ENCODE data around the gene TRIM59.

The TRIM59 gene, protein sequence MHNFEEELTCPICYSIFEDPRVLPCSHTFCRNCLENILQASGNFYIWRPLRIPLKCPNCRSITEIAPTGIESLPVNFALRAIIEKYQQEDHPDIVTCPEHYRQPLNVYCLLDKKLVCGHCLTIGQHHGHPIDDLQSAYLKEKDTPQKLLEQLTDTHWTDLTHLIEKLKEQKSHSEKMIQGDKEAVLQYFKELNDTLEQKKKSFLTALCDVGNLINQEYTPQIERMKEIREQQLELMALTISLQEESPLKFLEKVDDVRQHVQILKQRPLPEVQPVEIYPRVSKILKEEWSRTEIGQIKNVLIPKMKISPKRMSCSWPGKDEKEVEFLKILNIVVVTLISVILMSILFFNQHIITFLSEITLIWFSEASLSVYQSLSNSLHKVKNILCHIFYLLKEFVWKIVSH

DNA sequence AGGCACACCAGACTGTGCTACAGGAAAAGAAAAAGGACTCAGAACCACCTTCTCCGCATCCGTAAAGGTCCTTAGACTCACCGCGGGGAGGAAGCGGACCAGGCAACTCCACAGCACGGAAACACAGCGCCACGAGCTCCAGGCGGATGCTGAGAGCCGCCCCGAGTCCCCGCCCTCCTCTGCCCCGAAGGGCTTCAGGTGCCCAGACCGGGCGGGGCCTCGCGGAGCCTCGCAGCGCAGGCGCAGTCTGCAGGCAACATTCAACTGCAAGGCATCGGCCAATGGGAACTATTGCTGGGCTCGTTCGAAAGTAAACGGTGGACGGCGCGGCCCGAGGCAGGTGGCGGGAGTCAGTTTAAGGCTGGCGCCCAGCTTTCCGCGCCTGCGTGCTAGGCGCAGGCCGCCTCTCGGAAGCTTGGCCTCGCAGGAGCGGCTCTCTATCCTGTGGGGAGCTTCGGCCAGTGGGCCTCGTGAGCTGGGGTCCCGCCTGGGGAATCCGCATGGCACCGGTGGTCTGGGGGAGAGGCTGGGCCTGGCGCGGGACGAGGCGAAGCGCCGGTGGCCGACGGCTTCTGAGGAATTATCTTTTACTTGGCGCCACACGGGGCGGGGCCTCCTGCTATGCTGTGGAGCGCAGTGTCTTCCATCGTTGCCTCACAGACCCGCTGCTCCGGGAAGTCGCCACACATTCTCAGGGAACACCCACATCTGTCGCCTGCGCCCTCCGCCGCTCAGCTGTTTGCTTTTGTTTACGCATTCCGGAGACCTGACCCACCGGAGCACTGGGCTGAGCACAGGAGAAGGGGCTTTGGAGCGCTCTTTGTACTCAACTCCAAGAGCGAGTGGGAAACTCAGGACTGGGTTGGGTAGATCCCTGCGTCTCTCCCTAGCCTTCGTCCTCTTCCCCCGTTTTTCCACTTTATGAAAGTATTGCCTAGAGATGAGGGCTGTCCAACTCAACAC is at the start of gene TRIM59:
Gene TRIM59, minus strand, starts transcription at position 151 of the 963 bp plus-strand sequence. CDS start 10,603 bp downstream, outside the sequence.
- Mint-ChIP-seq H3K36me3 (ENCODE audit: insufficient read depth) (peaks cover 10% of the 10 kb centered on the region), H3K27ac (ENCODE audit: low read depth) (peak within 1 kb of the TSS; percentile 97), H3K9me3 (no peaks in the 10 kb centered on the region), H3K4me3 (peak within 1 kb of the TSS; percentile 100), H3K27me3 (no peaks in the 10 kb centered on the region), H3K4me1 (peaks cover 32% of the 10 kb centered on the region)
- peak; percentile 95 for ATAC-seq (replicated peaks; ENCODE audit: extremely low read depth, poor library complexity, severe bottlenecking)
- peak; percentile 91 to 94 for DNase-seq (ENCODE audit: low spot score in 2 of 2)

DNA sequence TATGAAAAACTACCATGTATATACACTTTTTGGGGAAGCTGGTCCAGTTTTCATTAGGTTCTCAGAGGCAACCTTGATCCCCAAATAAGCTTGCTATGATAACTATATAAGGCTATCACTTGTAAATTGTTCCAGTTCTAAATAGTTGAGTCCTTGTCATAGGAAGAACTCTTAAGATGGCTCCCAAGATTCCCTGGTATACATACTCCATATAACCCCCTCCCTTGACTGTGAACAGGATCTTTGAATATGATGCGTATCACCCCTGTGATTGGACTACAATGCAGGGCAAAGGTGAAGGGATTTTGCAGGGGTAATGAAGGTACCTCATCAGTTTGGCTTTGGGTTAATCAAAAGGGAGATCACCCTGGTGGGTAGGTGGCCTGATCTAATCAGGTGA is 48.6 kb upstream of the TRIM59 start:
- Mint-ChIP-seq H3K27me3 (no peaks in the 10 kb centered on the region), H3K36me3 (ENCODE audit: insufficient read depth) (peaks cover 27% of the 10 kb centered on the region), H3K4me1 (no peaks in the 10 kb centered on the region), H3K4me3 (no peak overlapping the region), H3K27ac (ENCODE audit: low read depth) (no peak overlapping the region), H3K9me3 (no peaks in the 10 kb centered on the region)
- ATAC-seq (replicated peaks; ENCODE audit: extremely low read depth, poor library complexity, severe bottlenecking) (no peak), DNase-seq (ENCODE audit: low spot score in 2 of 2) (no peak)

DNA sequence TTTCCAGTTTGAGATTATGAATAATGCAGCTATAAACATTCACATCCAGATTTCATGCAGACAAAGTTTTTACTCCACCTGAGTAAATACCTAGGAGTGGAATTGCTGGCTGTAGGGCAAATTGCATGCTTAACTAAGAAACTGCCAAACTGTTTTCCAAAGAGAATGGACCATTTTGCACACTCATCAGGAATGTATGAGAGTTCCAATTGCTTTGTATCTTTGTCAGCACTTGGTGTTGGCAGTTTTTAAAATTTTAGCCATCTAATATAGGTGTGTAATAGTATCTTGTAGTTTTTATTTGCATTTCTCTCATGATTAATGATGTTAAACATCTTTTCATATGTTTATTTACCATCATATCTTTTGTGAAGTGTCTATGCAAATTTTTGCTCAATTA is 40.6 kb upstream of the TRIM59 start:
- ATAC-seq (replicated peaks; ENCODE audit: extremely low read depth, poor library complexity, severe bottlenecking) (no peak), DNase-seq (ENCODE audit: low spot score in 2 of 2) (no peak)
- Mint-ChIP-seq H3K4me1 (peaks cover 3% of the 10 kb centered on the region), H3K27me3 (peaks cover 6% of the 10 kb centered on the region), H3K9me3 (no peaks in the 10 kb centered on the region), H3K27ac (ENCODE audit: low read depth) (no peak overlapping the region), H3K36me3 (ENCODE audit: insufficient read depth) (no peaks in the 10 kb centered on the region), H3K4me3 (no peak overlapping the region)

DNA sequence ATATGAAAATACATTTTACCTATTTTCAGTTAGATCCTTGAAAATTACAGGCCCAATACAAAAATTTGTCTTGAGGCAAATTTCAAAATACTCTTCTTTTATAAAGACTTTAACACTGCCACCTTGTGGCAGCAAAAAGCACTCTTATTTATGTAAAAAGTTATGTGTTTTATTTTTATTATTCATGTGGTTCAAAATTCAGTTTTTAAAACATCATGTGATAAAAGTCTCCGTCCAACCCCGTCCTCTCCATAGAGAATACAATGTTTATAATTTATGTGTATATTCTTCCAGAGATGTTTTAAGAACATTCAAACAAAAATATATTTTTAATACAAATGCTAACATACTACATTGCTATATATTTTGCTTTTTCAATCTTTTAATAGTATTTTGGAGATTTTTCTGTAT is 36.9 kb upstream of the TRIM59 start:
- DNase-seq (ENCODE audit: low spot score in 2 of 2) (no peak), ATAC-seq (replicated peaks; ENCODE audit: extremely low read depth, poor library complexity, severe bottlenecking) (no peak)
- Mint-ChIP-seq H3K9me3 (no peaks in the 10 kb centered on the region), H3K4me3 (no peak overlapping the region), H3K4me1 (peaks cover 6% of the 10 kb centered on the region), H3K27ac (ENCODE audit: low read depth) (no peak overlapping the region), H3K36me3 (ENCODE audit: insufficient read depth) (no peaks in the 10 kb centered on the region), H3K27me3 (peaks cover 28% of the 10 kb centered on the region)

DNA sequence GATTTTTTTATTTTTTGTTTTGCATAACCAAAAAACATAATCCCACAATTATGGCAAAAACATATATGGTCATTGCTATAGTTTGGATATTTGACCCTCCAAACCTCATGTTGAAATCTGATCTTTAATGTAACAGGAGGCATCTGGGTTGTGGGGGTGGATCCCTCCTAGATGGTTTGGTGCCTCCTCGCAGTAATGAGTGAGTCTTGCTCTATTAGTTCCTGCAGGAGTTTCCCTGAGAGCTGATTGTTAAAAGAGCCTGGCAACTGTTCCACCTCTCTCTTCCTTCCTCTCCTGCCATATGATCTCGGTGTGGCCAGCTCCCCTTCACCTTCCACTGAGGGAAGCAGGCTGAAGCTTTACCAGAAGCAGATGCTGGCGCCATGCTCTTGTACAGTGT is 33.2 kb upstream of the TRIM59 start:
- Mint-ChIP-seq H3K4me1 (peaks cover 6% of the 10 kb centered on the region), H3K27ac (ENCODE audit: low read depth) (no peak overlapping the region), H3K27me3 (peaks cover 28% of the 10 kb centered on the region), H3K9me3 (no peaks in the 10 kb centered on the region), H3K36me3 (ENCODE audit: insufficient read depth) (peaks cover 2% of the 10 kb centered on the region), H3K4me3 (no peak overlapping the region)
- DNase-seq (ENCODE audit: low spot score in 2 of 2), result no peak
- no peak for ATAC-seq (replicated peaks; ENCODE audit: extremely low read depth, poor library complexity, severe bottlenecking)

DNA sequence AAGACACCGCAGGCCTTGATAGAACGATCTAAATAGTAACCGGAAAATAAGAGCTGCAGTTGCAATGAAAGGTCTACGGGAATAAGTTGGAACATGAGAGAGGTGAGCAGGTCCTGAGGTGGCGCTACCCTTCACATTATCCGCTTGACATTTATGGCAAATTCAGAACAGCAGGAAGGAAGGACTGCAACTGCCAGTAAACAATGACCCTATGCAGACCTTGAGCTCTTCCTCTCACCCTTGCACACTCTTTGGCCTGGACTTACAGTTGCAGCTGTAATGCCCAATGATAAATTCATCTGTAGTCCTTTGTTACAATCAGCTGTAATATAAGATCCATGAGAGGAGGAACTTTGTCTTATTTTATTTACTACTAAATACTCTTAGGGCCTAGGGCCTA is 32.3 kb upstream of the TRIM59 start:
- DNase-seq (ENCODE audit: low spot score in 2 of 2), result no peak

DNA sequence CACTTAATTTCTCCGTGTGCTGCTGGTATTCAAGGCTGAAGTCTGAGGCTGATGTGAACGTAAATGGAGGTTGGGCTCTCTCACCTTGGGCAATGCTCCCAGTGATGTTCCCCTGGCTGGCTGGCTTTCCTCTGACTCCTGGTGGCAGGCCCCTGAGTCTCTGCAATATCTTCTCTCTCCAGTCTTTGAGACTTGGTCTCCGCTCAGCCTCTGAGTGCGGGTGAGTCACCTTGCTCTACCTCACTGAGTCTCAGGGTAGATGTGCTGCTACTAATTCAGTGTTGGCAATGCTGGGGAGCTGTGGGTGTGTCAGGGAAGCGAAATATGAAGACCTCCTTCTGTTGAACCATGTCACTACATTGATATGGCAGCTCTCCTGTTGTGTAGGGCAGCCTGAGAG is 31.3 kb upstream of the TRIM59 start:
- Mint-ChIP-seq H3K36me3 (ENCODE audit: insufficient read depth) (peaks cover 2% of the 10 kb centered on the region), H3K27ac (ENCODE audit: low read depth) (no peak overlapping the region), H3K4me1 (peaks cover 6% of the 10 kb centered on the region), H3K27me3 (peaks cover 28% of the 10 kb centered on the region), H3K4me3 (no peak overlapping the region), H3K9me3 (no peaks in the 10 kb centered on the region)
- ATAC-seq (replicated peaks; ENCODE audit: extremely low read depth, poor library complexity, severe bottlenecking) (no peak), DNase-seq (ENCODE audit: low spot score in 2 of 2) (no peak)

More for the DNA sequence above, 32.3 kb upstream of the TRIM59 start:
- no peaks in the 10 kb centered on the region for H3K9me3 Mint-ChIP-seq
- H3K36me3 Mint-ChIP-seq (ENCODE audit: insufficient read depth), result peaks cover 2% of the 10 kb centered on the region
- peaks cover 6% of the 10 kb centered on the region for H3K4me1 Mint-ChIP-seq
- no peak overlapping the region for H3K27ac Mint-ChIP-seq (ENCODE audit: low read depth)
- H3K27me3 Mint-ChIP-seq, result peaks cover 28% of the 10 kb centered on the region
- no peak overlapping the region for H3K4me3 Mint-ChIP-seq
- no peak for ATAC-seq (replicated peaks; ENCODE audit: extremely low read depth, poor library complexity, severe bottlenecking)

DNA sequence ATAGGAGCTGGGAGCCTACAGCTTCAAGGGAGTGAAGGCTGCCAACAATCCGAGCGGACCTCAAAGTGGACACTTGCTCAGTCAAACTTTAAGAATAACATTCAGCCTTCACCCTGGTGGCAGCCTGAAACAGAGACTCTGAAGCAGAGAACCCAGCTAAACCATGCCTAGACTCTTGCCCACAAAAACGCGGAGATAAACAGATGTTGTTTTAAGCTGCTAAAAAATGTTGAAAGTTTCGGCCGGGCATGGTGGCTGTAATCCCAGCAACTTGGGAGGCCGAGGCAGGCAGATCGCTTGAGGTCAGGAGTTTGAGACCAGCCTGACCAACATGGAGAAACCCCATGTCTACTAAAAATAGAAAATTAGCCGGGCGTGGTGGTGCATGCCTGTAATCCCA is 29.8 kb upstream of the TRIM59 start:
- Mint-ChIP-seq H3K36me3 (ENCODE audit: insufficient read depth) (peaks cover 2% of the 10 kb centered on the region), H3K9me3 (no peaks in the 10 kb centered on the region), H3K27ac (ENCODE audit: low read depth) (no peak overlapping the region), H3K4me3 (no peak overlapping the region), H3K27me3 (peaks cover 17% of the 10 kb centered on the region), H3K4me1 (no peaks in the 10 kb centered on the region)
- ATAC-seq (replicated peaks; ENCODE audit: extremely low read depth, poor library complexity, severe bottlenecking), result no peak
- no peak for DNase-seq (ENCODE audit: low spot score in 2 of 2)

DNA sequence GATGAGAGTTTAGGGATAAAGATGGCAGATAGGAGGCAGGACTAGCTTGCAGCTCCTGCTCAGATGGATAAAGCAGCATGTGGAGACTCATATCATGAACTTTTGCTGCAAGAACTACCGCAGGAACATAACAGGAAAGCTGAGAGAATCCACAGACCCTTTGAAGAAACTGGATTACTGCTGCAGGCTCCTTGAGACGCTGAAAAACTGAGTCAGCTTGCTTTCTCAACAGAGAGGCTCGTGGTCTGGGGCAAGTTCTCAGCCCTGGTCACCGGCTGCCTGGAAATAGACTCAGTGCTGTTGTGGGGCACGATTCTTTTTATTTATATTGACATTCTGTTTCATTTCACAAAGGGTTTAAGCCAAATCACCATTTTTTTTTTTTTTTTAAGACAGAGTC is 28.8 kb upstream of the TRIM59 start:
- peaks cover 6% of the 10 kb centered on the region for H3K27me3 Mint-ChIP-seq
- H3K4me1 Mint-ChIP-seq, result no peaks in the 10 kb centered on the region
- no peaks in the 10 kb centered on the region for H3K9me3 Mint-ChIP-seq
- DNase-seq (ENCODE audit: low spot score in 2 of 2) (no peak), ATAC-seq (replicated peaks; ENCODE audit: extremely low read depth, poor library complexity, severe bottlenecking) (no peak)
- peaks cover 2% of the 10 kb centered on the region for H3K36me3 Mint-ChIP-seq (ENCODE audit: insufficient read depth)
- no peak overlapping the region for H3K27ac Mint-ChIP-seq (ENCODE audit: low read depth)
- H3K4me3 Mint-ChIP-seq, result no peak overlapping the region

DNA sequence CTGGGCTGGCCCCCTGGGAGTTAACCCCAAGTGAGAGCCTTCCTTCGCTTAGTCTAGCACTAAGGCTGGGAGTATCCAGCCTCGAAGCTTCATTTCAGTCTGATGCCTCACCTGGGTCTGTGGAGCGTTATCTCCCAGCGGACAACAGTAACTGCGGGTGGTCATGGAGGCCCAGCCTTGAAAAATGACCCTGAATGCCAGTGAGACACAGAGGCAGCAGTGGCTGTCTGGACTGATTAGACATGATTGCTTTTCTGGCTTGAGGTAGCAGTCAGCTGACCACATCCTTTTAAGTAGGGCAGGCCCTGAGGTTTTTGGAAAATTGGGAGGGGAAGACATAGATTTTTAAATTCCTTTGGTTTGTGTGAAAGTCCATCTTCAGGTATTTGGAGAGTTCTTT is 28.2 kb upstream of the TRIM59 start:
- Mint-ChIP-seq H3K9me3 (no peaks in the 10 kb centered on the region), H3K4me3 (no peak overlapping the region), H3K4me1 (no peaks in the 10 kb centered on the region), H3K27me3 (peaks cover under 1% of the 10 kb centered on the region), H3K36me3 (ENCODE audit: insufficient read depth) (peaks cover 2% of the 10 kb centered on the region), H3K27ac (ENCODE audit: low read depth) (no peak overlapping the region)
- DNase-seq (ENCODE audit: low spot score in 2 of 2) (no peak), ATAC-seq (replicated peaks; ENCODE audit: extremely low read depth, poor library complexity, severe bottlenecking) (no peak)

DNA sequence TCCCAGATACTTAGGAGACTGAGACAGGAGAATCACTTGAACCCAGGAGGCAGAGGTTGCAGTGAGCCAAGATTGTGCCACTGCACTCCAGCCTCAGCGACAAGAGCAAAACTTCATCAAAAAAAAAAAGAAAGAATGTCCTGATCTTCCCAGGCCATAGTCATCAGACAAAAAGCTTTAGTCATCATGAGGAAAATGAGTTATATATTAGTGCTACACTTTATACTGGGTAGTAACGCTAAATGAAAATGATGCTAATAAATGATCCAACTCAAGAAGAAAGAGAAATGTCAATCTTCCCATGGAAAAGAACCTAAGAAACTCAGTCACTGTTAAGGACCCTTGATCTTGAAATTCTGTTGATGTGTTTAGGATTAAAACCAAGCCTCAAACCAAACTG is 26.3 kb upstream of the TRIM59 start:
- Mint-ChIP-seq H3K4me3 (no peak overlapping the region), H3K9me3 (no peaks in the 10 kb centered on the region), H3K4me1 (no peaks in the 10 kb centered on the region), H3K27me3 (no peaks in the 10 kb centered on the region), H3K27ac (ENCODE audit: low read depth) (no peak overlapping the region), H3K36me3 (ENCODE audit: insufficient read depth) (peaks cover 2% of the 10 kb centered on the region)
- no peak for DNase-seq (ENCODE audit: low spot score in 2 of 2)
- no peak for ATAC-seq (replicated peaks; ENCODE audit: extremely low read depth, poor library complexity, severe bottlenecking)

DNA sequence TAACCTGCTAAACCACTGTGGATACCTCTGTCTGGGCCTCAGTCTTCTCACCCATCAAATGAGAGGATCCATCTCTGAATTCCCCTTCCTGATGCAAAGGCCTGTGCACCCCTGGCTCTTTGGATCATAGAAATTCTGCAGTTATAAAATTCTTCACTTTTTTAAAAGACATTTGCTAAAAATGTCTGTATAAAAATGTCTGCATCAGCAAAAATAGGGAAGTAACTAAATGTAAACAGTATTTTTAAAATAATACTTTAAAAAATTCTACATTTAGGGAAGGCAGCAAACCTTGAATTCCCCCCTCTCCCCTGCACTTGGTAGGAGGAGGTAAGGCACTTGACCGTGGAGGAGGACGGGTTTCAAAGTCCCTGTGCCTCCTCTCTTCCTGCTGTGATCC is 25.6 kb upstream of the TRIM59 start:
- no peak overlapping the region for H3K4me3 Mint-ChIP-seq
- H3K36me3 Mint-ChIP-seq (ENCODE audit: insufficient read depth), result peaks cover 2% of the 10 kb centered on the region
- H3K4me1 Mint-ChIP-seq, result no peaks in the 10 kb centered on the region
- ATAC-seq (replicated peaks; ENCODE audit: extremely low read depth, poor library complexity, severe bottlenecking) (no peak), DNase-seq (ENCODE audit: low spot score in 2 of 2) (no peak)
- no peak overlapping the region for H3K27ac Mint-ChIP-seq (ENCODE audit: low read depth)
- H3K9me3 Mint-ChIP-seq, result no peaks in the 10 kb centered on the region
- no peaks in the 10 kb centered on the region for H3K27me3 Mint-ChIP-seq
